ENCODE measurements around the gene TP53I13. TPM values are rescaled to one million over a fixed set of nuclear protein-coding genes. Genes with fewer than 3 reads are reported as not detected.

Gene TP53I13
- polyA plus RNA-seq, 1 experiment = 17.8 TPM

DNA sequence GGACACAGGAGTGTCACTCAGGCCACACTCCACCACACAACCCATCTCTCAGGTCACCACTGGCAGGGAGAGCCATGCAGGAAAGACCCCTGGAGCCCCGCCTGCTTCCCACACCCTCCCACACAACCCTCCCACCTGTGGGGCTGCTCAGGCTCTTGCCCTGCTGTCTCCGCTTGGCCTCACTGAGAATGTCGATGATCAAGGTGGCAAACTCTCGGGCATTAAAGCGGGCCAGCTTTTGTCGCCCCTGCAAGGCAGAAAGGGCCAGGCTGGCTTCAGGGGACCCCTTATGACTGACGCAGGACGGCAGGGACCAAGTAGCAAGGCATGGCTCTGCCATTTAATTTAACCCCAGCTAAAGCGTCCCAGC, 8.5 kb downstream of the TP53I13 start:
- H3K27ac ChIP-seq (ENCODE audit: low read depth, low read length) = no peak overlapping the region
- no peak for DNase-seq (ENCODE audit: low read depth, low spot score)
- TF ChIP-seq CTCF (IDR thresholded peaks at IDR 0.05; ENCODE audit: low read depth, low read length) = no peak
- no peaks in the 10 kb centered on the region; the same call in 1 of the 2 replicates for H3K9me3 ChIP-seq (ENCODE audit: control insufficient read depth, insufficient read depth, low read length)
- H3K4me3 ChIP-seq (ENCODE audit: low read depth, low read length) = no peak overlapping the region
- ChIA-PET POLR2A (interaction anchor here (0.8 kb wide), 1 partner anchor 12 kb away, joined by 3 read pairs; the partner anchor contains the start of gene GIT1), CTCF (interaction anchor here (1.6 kb wide), 1 partner anchor 207 kb away, joined by 10 read pairs; no protein-coding TSS in a partner anchor)
- H3K27me3 ChIP-seq (ENCODE audit: control insufficient read depth, insufficient read depth, low read length) = no peaks in the 10 kb centered on the region

DNA sequence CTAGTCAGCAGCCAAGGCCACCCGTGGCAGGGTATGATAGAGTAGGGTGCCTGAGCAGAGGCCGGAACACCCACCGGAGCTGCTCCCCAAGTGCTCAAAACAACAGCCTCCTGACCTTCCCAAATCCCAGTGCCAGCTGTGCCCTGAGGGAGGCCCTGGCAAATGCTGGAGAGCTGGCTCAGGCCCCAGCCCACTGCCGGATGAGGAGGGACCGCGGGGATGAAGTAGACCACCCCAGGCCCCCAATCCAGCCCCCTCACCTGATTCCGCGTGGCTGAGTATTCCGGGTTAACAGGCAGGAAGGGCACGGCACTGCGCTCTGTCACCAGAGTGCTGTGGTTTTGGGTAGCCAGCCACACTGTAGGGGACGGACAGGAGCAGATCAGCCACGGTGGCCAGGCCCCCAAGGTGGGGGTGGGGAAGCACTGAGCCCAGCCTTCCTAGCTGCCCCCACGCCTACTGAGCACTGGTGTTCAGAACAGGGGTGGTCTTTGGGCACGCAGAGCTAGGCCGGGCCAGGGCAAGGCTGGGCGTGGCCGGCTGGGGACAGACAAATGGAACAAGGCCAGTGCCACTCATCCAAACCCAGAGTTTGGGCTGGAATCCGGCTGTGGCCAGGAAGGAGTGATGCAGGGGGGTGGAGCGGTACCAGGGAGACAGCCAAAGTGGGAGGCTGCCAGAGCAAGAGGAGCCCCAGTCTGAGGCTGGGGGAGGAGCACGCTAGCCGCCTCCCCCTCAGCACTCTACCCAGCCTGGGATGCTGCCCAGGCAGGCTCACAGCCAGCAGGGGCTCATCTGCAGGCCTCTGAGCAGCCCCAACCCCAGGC, 9.1 kb downstream of the TP53I13 start:
- ChIA-PET POLR2A (no interaction called here), CTCF (interaction anchor here (1.6 to 4.6 kb wide), 2 partner anchors 40 to 208 kb away, joined by 10 to 21 read pairs; no protein-coding TSS in a partner anchor)
- Histone ChIP-seq H3K9me3 (ENCODE audit: control insufficient read depth, insufficient read depth, low read length) (no peaks in the 10 kb centered on the region; the same call in 1 of the 2 replicates), H3K27ac (ENCODE audit: low read depth, low read length) (no peak overlapping the region), H3K27me3 (ENCODE audit: control insufficient read depth, insufficient read depth, low read length) (no peaks in the 10 kb centered on the region), H3K4me3 (ENCODE audit: low read depth, low read length) (no peak overlapping the region)
- no peak for TF ChIP-seq CTCF (IDR thresholded peaks at IDR 0.05; ENCODE audit: low read depth, low read length)
- DNase-seq (ENCODE audit: low read depth, low spot score) = no peak

- POLR2A ChIA-PET = no interaction called here
- CTCF ChIA-PET = interaction anchor here (0.6 to 4.6 kb wide), 8 partner anchors 13 to 515 kb away, joined by 3 to 36 read pairs (median 8); partner anchors contain the start of gene ANKRD13B
- no peak for TF ChIP-seq CTCF (IDR thresholded peaks at IDR 0.05; ENCODE audit: low read depth, low read length)
- H3K9me3 ChIP-seq (ENCODE audit: control insufficient read depth, insufficient read depth, low read length) = peaks cover 3% of the 10 kb centered on the region; the same call in 1 of the 2 replicates
- no peak overlapping the region for H3K27ac ChIP-seq (ENCODE audit: low read depth, low read length)
- H3K27me3 ChIP-seq (ENCODE audit: control insufficient read depth, insufficient read depth, low read length) = no peaks in the 10 kb centered on the region
- no peak for DNase-seq (ENCODE audit: low read depth, low spot score)
- no peak overlapping the region for H3K4me3 ChIP-seq (ENCODE audit: low read depth, low read length)
These were observed 10.4 kb downstream of the TP53I13 start for GRCh38 chr17:29578626-29579485.

DNA sequence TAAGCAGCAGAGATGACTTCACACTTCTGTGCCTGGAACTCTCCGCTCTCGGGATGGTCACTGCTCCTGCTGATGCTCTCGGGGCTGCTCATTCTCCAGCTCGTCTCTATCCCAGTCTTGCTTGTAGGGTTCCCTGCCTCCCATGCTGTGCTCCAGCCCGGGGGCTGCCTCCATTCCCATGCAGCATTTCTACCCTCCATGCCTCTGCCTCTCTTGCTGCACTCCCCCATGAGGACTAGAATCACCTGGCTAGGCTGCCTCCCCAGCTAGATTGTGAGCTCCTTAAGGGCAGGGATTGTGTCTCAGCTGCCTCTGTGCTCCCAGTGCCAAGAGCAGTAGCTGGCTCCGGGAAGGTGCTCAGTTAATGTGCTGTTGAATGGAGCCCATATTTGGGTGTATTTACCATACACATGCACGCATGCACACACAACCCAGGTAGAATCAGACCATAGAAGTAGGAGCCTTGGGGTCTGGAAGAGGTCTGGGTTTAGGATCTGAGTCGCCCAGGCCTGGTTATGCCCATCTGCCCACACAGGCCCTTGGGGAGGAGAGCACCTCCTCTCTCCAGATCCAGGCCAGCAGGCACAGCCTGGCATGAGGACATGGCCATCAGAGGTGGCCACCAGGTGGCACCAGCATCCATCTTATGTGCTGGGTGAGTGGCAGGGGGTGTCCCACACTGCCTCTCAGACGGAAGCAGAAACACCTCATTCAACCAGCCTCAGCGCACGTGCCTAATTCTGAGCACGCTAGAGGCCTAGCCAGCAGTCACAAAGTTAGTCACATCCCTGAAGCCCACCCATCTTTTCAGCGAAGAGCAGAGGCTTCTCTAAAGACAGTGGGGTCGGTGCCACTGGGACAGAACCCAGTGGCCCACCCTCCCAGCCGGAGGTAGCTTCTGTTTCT, 11.6 kb downstream of the TP53I13 start:
- ChIA-PET CTCF (interaction anchor here (0.6 to 4.6 kb wide), 25 partner anchors 8 to 513 kb away, joined by 3 to 36 read pairs (median 5); partner anchors contain the start of gene ANKRD13B), POLR2A (interaction anchor here (0.7 kb wide), 2 partner anchors 60 to 339 kb away, joined by 3 to 6 read pairs; no protein-coding TSS in a partner anchor)
- no peak for DNase-seq (ENCODE audit: low read depth, low spot score)
- Histone ChIP-seq H3K9me3 (ENCODE audit: control insufficient read depth, insufficient read depth, low read length) (peaks cover 3% of the 10 kb centered on the region; the same call in 1 of the 2 replicates), H3K27ac (ENCODE audit: low read depth, low read length) (no peak overlapping the region), H3K27me3 (ENCODE audit: control insufficient read depth, insufficient read depth, low read length) (no peaks in the 10 kb centered on the region), H3K4me3 (ENCODE audit: low read depth, low read length) (no peak overlapping the region)
- peak; percentile 79 for TF ChIP-seq CTCF (IDR thresholded peaks at IDR 0.05; ENCODE audit: low read depth, low read length)
